ENCODE data around the gene CCDC9B.

The CCDC9B gene

GRCh38 chr15:40340740-40341400 lies at the start of gene CCDC9B:
TSS of gene CCDC9B (minus strand) at chr15:40340939. CDS start at chr15:40340819, 120 bp downstream.
- DNase-seq: peak; percentile 52

DNA sequence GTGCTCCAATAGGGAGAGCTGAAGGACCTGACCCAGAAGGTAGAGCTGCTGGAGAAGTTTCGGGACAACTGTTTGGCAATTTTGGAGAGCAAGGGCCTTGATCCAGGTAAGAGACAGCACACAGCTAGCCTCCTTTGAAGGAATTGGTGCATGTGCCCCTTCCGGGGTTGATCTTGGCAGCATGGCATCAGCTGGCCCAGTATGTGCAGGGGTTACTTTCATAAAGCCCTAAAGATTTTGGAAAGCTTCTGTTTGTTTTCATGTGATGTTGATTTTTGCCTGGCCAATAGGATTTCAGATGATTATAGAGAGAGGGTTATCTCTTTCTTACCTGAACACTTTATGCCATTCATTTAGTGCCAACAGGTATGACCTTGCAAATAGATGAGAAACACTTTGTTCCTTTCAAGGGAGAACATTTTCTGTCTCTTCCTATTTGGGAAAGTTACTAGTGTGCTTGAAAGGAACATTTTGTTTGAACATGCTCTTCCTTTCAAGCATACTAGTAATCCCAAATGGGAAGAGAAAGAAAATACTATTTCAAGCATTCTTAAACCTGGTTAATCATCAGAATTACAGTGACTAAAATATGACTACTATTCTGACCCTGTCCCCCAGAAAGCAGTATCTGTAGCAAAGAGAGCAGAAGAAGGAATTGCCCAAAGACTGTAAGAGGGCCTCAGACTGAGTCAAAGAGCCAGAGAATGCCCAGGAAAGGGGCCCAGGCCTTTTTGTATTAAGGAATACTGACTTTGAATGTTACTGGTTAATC lies 49.3 kb upstream of the CCDC9B start:
- DNase-seq: no peak

GRCh38 chr15:40388941-40389823 lies 48.4 kb upstream of the CCDC9B start:
- no peak for DNase-seq

GRCh38 chr15:40386480-40386879 lies 45.7 kb upstream of the CCDC9B start:
- DNase-seq: no peak

DNA sequence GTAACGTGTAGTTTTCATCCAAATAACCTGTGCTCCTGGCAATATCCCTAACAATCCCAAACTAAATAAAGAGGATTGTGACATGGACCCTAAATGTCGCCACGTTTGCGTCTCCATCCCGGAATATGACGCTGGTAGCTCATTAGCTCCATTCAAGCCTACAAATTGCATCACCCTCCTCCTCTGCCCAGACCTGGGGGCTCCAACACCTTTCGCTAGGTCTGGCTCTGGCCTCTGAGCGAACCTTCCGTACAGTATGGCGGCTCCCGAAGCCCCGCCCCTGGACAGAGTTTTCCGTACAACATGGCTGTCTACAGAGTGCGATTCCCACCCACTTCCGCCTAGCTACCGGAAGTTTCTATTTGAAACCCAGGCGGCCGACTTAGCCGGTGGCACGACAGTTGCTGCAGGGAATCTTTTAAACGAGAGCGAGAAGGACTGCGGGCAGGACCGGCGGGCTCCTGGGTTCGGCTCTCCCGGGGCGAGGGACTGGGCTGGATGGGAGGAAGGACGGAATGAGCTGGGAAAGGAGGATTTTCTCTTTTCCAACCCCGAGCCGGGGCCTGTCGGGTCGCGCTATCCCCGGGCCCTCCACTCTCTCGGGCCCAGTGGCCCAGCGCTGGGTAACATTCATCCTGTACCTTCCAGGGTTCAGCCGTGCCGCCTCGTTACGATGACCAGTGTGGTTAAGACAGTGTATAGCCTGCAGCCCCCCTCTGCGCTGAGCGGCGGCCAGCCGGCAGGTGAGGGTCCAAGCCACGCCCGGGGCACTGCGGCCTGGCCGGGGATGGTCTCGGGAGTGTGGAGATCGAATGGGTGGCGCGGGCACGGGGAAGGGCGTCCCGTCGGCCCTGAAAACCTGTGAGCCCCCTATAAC lies 42.1 kb upstream of the CCDC9B start, which contains the start of gene KNSTRN:
Gene KNSTRN (plus strand): TSS at position 142 of the 877 bp plus-strand sequence. CDS start 115 bp downstream, at position 257.
- DNase-seq: peak; percentile 88

DNA sequence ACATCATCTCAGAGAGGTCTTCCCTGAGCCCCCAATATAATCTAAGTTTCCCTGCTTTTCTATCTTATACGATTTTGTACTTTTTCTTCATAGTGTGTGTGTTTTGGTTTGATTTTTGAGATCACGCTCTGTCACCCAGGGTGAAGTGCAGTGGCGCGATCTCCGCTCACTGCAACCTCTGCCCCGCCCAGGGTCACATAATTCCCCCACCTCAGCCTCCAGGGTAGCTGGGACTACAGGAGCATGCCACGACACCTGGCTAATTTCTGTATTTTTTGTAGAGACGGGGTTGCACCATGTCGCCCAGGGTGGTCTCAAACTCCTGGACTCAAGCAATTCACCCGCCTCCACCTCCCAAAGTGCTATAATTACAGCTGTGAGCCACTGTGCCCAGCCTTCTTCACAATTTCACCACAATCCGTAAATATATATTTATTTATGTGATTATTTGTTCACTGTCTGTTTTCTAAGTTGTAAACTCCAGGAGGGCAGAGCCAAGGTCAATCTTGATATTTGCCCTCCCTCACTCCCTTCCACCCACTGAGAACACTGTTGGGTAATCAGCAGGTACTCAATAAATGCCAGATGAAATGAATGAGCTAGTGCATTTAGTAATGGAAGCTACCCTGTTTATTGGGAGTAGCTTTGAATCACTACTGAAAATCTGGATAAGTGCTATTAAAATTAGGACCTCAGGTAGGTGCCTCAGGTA lies 41.2 kb upstream of the CCDC9B start:
- DNase-seq: no peak

- DNase-seq: no peak
Measured at GRCh38 chr15:40380636-40381035, 39.9 kb upstream of the CCDC9B start.

GRCh38 chr15:40379853-40380252 lies 39.1 kb upstream of the CCDC9B start:
- DNase-seq: no peak

DNA sequence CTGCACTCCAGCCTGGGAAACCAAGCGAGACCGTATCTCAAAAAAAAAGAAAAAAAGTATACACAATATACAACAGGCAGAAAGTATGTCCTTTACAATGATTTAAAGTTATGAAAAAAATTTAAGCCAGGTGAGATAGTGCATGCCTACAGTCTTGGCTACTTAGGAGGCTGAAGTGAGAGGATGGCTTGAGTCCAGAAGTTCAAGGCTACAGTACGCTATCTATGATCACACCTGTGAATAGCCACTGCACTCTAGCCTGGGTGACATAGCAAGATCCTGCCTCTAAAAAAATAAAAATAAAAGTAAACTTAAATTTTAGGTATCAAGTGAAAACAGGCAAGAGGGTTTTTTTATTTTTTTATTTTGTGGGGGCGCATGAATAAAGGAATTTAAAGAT lies 38.6 kb upstream of the CCDC9B start:
- DNase-seq: no peak

DNA sequence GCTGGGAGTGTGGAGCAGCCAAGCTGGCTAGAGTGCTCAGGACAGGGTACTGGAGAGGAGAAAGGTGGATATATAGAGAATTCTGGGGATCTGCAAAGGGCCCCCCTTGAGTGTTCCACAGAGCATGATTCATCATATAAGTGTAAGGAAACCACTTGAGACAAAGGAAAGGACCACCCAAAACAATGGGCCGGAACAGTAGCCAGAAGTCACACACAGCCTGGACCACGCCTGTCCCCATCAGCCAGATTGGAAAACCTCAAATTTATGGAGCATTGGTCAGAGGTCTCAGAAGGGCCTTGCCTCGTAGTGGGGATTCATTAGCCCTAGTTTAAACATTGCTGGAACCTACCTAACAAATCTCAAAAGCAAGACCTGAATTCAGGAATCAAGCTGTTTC lies 36.9 kb upstream of the CCDC9B start:
- DNase-seq: no peak

DNA sequence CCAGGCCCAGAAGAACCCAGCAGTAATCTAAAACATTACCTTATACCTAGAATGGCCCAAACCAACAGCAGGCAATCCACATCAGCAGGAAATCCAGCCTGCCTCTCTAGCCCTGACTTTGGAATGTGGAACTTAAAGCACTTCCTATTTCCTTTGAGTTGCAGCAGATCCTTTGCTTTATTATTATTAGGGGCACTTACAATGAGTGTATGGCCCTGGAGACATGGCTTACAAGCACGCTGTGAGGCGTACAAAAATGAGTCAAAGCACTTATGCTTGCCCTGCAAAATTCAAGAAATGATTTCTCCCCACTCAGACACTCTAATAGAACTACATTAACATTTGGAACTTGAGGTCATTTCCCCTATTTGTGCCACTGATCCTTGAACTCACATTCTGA lies 32.2 kb upstream of the CCDC9B start:
- no peak for DNase-seq

DNA sequence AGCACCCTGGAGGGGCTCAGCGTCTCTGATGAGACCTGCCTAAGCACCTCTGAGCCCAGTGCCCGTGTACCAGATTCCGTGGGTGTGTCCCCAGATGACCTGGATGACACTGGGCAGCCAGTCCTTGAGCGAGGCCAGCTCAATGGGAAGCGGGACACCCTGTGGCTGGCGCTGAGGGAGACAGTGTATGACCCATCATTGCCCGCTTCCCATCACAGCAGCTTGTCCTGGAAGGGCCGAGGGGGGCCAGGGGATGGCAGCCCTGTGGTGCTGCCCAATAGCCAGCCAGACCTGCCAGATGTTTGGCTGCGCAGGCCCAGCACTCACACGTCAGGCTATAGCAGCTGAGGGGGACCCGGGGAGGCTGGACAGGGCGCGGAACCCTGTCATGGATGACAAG lies 29.2 kb upstream of the CCDC9B start:
- no peak for DNase-seq

DNA sequence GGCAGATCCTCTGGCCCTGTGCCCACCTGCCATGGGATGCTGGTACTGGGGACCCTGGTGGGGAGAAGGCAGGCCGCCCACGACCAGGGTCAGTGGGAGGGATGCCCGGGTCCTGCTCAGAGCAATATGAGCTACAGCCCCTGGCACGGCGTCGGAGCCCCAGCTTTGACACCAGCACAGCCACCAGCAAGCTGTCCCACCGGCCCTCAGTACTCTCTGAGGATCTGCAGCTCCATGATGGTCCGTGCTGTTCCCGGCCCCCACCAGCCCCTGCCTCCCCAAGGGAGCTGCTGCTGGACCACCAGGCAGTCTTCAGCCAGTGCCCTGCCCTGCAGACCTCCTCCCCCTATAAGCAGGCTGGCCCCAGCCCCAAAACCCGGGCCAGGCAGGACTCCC lies 28.7 kb upstream of the CCDC9B start:
- no peak for DNase-seq

- DNase-seq: no peak
Measured at GRCh38 chr15:40368719-40369473, 28.2 kb upstream of the CCDC9B start.

GRCh38 chr15:40367686-40368611 lies 27.2 kb upstream of the CCDC9B start:
- peak; percentile 83 for DNase-seq

DNA sequence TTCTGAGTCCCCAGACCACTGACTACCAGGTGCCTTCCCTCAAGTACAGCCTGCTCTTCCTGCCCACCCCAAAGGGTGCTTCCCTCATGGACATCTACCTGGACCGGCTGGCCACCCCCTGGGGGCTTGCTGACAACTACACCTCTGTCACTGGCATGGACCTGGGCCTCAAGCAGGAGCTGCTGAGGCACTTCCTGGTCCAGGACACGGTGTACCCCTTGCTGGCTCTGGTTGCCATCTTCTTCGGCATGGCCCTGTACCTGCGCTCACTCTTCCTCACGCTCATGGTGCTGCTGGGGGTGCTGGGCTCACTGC lies 26.6 kb upstream of the CCDC9B start:
- no peak for DNase-seq

GRCh38 chr15:40366457-40367370 lies 26.0 kb upstream of the CCDC9B start:
- no peak for DNase-seq

DNA sequence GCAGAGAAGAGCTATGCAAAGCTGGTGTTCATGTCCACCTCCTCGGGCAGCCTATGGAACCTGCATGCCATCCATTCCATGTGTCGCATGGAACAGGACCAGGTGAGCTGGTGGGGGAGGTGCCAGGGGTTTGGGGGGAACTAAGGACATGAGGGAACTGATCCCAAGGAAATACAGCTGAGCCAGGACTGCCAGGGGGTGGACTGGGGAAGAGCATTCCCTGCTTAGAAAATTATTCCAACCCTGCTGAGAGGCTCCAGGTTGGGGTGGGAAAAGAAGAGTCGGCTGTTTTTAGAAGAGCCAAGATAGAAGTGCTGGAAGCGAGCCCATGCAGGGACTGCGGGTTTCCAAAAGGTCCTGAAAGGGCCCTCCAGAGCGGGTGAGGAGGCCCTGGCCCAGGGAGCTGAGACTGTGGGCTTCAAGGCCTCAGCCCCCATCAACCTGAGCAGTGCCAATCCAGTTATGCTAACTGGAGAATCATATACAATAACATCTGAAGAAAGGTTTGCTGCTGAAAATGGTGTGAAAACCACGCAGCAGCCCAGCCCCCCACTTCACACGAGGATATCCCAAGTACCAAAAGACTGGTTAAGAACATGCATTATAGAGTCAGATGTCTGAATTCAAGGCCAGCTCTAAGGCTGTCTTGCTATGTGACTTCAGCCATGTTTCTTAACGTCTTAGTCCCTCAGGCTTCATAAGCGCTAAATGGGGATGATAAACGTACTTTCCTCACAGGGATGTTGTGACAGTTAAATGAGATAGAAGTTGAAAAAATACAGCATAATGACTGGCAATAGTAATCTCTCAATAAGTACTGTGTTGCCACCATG lies 25.1 kb upstream of the CCDC9B start:
- no peak for DNase-seq
